GM12873 (cell line): Measurements from ENCODE around the gene ZNF185.
A peak's percentile ranks its signal among the peaks of the same experiment; 100 is the strongest.

Experiments used
- TF ChIP-seq, protein P1 (sequence below): IDR thresholded peaks from 2 replicates; pipeline ENCODE4 v1.5.1; 2012; ENCODE audit warnings: low read depth, mild to moderate bottlenecking, moderate library complexity, low read length, control low read depth; ENCODE audit not compliant: insufficient read depth; ENCODE audit errors: missing control alignments

ZNF185 gene

DNA sequence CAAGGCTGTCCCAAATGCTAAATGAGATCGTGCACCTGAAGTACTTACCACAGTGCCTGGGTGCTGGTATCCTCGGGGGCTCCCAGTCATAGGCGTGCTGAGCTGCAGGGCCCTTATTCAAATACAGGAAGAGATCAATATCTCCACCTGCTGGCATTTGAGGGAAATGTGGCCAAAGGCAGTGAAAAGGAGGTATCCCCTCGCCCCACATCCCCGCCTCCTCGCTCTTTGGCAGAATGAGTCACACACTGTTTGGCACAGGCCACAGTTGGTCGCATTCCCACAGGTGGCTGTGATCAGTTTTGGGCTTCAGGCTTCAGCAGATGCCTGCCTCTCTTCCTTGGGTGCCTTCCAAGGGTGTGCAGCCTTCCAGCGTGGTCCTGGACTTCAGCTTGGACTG is 28.4 kb downstream of the ZNF185 start:
- TF ChIP-seq, protein P1, sequence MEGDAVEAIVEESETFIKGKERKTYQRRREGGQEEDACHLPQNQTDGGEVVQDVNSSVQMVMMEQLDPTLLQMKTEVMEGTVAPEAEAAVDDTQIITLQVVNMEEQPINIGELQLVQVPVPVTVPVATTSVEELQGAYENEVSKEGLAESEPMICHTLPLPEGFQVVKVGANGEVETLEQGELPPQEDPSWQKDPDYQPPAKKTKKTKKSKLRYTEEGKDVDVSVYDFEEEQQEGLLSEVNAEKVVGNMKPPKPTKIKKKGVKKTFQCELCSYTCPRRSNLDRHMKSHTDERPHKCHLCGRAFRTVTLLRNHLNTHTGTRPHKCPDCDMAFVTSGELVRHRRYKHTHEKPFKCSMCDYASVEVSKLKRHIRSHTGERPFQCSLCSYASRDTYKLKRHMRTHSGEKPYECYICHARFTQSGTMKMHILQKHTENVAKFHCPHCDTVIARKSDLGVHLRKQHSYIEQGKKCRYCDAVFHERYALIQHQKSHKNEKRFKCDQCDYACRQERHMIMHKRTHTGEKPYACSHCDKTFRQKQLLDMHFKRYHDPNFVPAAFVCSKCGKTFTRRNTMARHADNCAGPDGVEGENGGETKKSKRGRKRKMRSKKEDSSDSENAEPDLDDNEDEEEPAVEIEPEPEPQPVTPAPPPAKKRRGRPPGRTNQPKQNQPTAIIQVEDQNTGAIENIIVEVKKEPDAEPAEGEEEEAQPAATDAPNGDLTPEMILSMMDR: peak; percentile 67

DNA sequence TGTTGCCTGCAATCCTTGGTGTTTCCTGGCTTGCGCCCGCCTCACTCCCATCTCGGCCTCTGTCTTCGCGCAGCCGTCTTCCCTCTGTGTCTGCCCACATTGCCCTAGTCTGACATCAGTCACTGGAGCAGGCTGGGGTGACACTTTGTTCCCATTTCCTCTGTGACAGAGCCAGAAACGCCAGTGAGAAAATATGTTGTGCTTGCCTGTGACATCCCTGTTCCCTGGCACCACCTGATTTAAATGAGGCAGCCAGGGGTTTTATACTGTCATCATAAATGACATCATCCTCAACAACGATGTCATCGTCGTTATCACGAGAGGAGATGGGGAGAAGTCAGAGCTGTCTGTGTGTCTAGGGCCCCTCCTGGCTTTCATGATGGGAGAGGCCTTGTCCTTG is 29.1 kb downstream of the ZNF185 start:
- TF ChIP-seq, protein P1: no peak

DNA sequence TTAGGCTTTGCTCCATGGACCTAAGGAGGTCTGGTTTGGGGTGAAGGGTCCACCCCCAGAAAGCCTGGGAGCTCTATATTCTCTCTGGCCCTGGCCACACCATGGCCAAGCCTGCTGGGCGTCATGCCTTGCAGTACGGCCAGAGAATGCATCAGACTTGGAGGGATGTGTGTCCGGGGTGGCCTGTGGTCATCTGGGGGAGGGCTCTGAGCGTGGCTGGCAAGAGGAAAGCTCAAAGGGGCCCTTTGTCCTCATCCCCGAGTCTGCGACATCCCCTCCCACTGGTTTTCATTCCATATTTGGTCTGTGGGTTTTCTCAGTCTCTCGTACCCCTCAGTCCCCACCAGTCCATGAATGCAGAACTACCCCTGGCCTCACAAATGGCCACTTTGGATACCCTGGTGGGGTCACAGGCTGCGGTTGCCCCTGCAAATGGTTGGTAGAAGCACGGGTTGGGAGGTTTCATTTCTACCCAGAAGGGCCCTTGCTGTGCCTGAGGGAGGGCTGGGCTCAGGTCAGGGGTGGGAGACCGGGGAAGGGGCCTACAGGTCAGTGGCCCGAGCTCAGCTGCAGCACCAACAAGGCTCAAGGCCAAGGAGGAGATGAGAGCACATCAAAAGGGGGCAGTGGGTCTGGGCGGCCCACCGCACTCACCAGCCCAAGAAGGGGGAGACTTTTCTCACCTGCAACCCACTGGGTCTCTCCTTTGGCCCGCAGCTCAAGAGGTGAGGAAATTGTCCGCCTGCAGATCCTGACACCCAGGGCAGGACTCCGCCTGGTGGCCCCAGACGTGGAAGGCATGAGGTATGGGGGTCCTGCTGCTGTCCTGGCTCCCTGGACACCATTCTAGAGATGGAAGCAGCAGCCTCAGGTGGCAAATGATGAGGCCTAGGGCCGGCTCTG is 30.2 kb downstream of the ZNF185 start:
- TF ChIP-seq, protein P1: no peak

DNA sequence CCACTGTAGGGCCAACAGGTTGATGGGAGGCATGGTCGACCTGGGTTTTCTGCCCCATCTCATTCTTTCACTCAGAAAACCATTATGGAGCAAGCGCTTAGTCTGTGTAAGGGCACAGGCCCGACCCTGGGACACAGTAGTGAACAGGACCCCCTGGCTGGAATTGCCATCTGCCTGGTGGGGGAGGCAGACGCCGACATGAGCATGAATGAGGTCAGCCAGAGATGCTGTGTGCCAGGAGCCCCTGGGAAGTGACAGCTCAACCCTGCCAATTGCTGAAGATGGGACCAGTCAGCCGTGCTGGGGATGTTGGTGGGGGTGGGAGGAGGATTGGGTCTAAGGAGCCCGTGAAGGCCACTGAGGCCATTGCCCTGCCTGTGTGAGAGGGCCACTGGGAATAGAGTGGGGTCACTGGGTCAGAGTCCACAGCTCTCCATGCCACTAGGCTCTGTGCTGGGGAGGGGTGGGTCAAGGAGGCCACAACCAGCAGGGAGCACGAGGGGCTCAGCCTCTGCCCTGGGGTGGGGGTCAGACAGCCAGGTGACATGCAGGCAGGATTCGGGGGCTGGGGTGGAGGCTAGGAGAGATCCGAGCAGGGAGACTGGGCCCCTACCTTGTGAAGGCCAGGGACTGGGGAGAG is 31.0 kb downstream of the ZNF185 start:
- TF ChIP-seq, protein P1: no peak

DNA sequence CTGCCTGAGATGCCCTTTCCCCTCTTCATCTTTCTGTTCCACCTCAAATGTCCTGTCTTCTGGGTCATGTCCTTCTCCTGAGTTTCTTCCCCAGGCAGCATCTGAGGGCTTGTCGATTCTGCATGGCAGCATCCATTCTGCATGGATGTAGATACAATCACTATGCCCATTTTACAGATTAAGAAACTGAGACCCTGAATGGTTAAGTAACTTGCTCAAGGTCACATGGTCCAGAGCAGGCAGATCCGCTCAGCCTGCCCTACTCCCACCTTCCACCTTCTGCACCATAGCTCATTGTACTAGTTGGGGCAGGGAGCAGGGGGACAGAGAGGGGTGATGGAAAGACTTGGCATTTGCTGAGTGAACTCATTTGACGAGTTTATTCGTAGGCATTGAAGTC is 32.0 kb downstream of the ZNF185 start:
- TF ChIP-seq, protein P1: no peak

DNA sequence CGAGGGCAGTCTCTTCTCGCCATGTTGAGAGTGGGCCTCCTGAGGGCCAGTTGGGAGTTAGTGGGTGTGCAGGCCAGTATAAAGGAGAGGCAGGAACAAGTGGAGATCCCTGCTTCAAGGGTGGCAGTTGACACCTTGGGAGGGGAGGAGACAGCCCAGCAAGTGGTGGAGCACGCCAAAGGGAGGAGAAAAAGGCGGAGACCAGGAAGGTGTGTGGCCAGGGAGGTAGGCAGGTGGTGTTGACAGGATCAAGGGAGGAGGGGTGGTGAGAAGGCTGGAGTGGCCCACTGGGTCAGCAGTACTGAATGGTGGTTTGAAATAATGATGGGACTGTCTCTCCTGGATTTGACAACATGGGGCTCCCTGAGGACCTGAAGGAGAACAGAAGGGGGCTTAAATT is 32.6 kb downstream of the ZNF185 start:
- TF ChIP-seq, protein P1: no peak

DNA sequence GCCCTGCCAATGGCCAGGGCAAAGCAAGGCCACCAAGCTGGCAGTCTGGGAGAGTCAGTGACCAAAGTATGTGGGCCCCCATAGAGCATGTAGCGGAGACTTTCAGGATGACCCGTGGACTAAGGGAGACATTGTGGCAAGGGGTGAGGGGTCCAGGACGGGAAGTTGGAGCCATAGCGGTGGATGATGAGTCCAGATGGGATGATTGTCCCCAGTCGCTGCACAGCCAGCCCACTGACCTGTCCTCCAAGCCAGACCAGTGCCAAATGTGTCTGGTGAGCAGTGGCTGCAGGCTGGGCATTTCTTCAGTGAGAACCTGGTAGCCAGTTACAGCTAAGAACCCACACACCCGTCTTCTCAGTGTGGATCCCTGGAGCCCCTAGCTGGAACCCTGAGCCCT is 34.3 kb downstream of the ZNF185 start:
- TF ChIP-seq, protein P1: no peak
